ENCODE data around the gene CADPS2.

Gene CADPS2

GRCh38 chr7:122886357-122887081 lies at the start of gene CADPS2:
CADPS2 (minus strand) TSS chr7:122886460; CDS start chr7:122886337, 123 bp downstream.
- no peak for DNase-seq

GRCh38 chr7:122935620-122936019 lies 49.4 kb upstream of the CADPS2 start:
- no peak for DNase-seq

DNA sequence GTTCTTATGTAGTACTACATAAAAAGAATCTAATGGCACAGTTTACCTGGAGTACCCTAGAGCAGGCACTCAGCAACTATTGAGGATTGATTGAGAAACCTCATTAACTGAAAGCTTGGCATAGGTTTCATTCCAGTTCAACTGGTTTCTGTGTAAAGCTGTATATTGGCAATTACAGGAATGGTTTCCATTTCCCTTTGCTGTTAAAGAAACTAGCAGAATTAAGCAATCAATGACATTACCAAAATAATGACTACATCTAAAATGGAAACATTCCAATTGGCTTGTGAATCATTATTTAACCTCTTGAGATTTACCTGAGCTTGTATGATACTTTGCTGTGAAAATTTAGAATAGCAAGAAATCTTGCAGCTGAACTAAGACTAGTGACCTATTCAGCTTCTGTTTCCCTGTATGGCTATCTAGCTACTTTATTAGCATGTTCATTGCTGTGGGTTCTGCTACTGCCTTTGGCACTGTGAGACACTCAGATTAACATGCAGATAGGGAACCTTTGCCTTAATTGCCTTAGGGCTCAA lies 33.5 kb upstream of the CADPS2 start:
- DNase-seq, result no peak

- no peak for DNase-seq
Measured at GRCh38 chr7:122914812-122915211, 28.6 kb upstream of the CADPS2 start.

GRCh38 chr7:122913608-122914007 lies 27.3 kb upstream of the CADPS2 start:
- no peak for DNase-seq

DNA sequence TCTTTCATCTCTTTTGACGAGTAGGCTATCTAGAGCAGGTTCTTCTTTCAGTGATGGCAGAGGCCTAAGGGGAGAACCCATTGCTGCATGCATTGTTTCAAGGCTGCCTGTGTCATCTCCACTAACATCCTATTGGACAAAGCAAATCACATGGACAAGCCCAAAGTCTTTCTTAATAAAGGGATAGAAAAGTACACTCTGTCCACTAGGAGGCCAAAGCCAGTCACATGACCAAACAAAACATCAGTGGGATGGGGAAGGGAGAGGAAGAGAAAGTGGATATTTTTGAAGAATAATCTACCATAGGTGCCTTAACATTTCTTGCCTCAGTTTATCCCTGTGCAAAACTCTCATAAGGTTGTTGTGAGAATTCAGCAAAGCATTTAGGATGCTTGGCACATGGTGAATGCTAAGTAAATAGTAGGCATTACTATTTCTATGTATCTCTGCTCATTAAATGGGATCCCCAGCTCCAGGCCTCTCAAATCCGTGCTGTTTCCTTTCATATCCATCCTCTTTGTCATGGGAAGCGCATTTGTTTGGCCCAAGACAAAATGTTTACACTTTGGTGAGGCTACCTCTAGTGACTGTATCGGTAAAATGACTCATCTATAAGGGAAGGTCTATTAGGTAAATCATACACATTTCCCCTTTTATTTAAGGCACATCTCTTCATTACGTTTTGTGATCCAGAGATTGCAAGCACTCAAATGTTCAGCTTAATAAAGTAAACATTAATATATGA lies 16.7 kb upstream of the CADPS2 start:
- no peak for DNase-seq

- no peak for DNase-seq
Measured at GRCh38 chr7:122901250-122901649, 15.0 kb upstream of the CADPS2 start.

DNA sequence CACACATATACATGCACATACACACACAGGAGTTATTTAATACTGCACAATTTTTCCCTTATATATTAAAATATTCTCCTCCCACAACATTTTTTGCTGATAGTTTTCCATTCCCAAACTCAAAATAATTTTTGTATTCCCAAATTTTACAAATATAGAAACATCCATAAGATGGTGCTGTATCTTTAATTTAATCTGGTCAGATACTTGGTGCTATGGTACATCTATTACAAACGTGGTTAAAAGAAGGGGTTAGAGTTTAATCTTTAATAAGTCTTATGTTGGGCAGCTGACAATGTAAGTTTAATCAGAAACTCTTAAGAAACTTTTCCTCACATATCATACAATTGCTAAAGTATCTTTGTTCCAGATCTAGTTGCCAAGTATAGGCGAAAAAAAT lies 10.2 kb upstream of the CADPS2 start:
- no peak for DNase-seq

- no peak for DNase-seq
Measured at GRCh38 chr7:122893486-122893885, 7.2 kb upstream of the CADPS2 start.

GRCh38 chr7:122889116-122889515 lies 2.9 kb upstream of the CADPS2 start:
- no peak for DNase-seq

- no peak for DNase-seq
Measured at GRCh38 chr7:122887848-122888247, 1.6 kb upstream of the CADPS2 start.

DNA sequence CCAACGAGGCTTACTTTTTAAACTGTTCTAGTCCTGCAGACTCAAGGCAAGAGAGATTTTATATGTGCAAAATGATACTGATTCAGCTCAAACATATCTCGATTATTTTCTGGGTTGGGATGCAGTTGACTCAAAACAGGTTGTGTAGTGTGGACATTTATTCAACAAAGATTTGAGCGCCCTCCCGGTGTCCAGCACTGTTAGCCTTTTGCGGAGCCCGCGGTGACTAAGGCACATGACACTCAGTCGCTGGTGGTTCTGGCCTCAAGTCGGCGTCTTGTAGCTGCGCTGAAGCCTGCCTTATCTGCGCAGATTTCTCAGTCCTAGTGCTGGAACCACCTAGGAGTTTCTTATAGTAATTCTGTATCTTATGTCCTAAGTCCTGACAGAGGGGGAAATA lies 938 bp upstream of the CADPS2 start:
- DNase-seq, result no peak

DNA sequence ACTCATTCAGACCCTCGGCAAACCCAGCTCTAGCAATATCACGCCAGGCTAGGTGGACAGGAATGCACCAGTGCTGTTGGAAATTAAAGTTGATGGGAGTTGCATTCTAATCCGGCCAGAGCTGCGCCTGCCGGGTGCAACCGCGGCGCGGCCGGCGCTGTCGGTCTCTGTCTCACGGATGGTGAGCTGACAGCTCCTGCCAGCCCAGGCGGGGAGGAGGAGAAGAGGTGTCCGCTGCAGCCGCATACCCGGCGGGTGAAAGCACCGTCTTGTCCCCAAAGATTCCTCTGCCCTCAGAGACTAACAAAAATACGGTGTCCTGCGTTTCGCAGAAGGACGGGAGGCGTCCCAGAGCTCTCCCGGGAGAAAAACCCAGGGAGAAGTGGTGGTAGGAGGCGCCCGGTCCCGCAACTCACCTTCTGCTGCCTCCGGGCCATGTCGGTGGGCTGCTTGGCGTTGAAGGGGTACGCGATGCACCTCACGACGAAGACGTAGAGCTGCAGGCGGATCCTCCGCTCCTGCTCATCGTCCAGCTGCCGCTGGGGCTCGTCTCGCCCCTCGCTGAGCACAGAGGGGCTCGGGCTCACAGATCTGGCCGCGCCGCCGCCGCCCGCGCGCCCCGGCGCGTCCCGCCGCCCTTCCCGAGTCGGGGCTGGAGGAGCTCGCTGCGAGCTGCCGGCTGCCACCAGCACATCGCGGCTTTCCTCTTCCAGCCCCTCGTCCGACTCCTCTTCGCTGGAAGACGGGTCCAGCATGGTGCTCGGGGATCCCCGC lies 490 bp downstream of the CADPS2 start:
- no peak for DNase-seq

DNA sequence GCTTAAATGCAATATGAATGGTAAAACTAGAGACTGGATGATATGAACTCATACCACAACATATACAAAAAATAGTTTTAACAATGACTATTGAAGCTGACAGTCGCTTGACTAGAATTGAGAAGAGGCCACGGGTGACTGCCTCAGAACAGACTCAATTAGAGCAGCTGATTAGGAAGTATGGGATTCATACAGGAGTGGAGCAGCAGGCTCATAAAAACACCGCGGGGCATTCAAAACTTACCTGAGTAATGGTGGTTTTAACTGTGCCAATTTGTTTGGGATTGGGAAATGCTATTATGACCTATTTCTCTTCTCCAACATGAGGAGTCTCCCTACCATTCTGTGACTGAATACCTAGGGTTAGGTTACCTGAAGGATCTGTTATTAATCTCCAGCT lies 2.1 kb downstream of the CADPS2 start:
- no peak for DNase-seq

- DNase-seq, result no peak
Measured at GRCh38 chr7:122883049-122883680, 3.1 kb downstream of the CADPS2 start.

GRCh38 chr7:122881324-122881723 lies 4.9 kb downstream of the CADPS2 start:
- no peak for DNase-seq

DNA sequence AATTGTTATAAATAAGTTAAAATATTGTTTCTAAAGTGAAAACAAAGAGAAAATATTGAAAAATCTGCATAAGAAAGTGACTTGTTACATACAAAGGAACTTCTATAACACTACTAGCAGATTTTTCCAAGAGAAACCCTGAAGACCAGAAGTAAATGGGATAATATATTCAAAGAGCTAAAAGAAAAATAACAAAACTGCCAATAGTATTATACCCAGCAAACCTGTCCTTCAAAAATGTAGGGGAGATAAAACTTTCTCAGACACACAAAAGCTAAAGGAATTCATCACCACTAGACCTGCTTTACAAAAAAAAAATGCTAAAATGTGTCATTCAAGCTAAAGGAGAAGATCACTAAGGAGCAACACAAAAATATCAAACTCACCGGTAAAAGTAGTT lies 17.0 kb downstream of the CADPS2 start:
- no peak for DNase-seq

- no peak for DNase-seq
Measured at GRCh38 chr7:122867471-122867980, 18.7 kb downstream of the CADPS2 start.

- no peak for DNase-seq
Measured at GRCh38 chr7:122864838-122865237, 21.4 kb downstream of the CADPS2 start.

DNA sequence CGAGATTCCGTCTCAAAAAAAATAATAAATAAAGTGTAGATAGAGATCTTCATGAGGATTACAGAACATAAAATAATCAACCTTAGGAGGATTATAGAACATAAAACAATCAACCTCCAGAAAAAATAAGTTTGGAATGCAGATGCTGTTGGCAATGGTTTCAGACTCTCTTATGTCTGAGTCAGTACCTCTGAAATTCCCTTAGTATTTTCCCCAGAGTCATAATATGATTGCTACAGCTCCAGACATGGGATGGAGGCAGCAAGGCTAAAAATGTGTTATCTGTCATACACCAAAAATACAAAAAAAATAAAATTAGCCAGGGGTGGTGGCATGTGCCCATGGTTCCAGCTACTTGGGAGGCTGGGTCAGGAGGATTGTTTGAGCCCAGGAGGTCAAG lies 22.2 kb downstream of the CADPS2 start:
- no peak for DNase-seq

- DNase-seq, result no peak
Measured at GRCh38 chr7:122858320-122858719, 27.9 kb downstream of the CADPS2 start.

GRCh38 chr7:122850528-122850927 lies 35.7 kb downstream of the CADPS2 start:
- DNase-seq, result no peak

DNA sequence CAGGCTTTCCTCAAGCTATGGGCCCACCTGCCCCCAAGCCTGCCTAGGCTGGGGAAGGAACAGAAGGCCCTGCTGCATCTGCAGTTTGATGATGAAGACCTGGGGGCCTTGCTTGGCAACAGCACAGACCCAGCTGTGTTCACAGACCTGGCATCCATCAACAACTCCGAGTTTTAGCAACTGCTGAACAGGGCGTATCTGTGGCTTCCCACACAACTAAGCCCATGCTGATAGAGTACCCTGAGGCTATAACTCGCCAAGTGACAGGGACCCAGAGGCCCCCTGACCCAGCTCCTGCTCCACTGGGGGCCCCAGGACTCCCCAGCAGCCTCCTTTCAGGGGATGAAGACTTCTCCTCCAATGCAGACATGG lies 36.3 kb downstream of the CADPS2 start:
- DNase-seq, result no peak

Data from CD4-positive, alpha-beta T cell treated with Interleukin-12 subunit alpha and Interleukin-12 subunit beta, for 1 hour (primary cell).